Measurements from ENCODE around the gene UBR3.
"Not testable (repeated sequence)": the region's sequence is repeated elsewhere in the genome, so short reads cannot be mapped to it uniquely, and the experiment has no call there.

Gene UBR3

DNA sequence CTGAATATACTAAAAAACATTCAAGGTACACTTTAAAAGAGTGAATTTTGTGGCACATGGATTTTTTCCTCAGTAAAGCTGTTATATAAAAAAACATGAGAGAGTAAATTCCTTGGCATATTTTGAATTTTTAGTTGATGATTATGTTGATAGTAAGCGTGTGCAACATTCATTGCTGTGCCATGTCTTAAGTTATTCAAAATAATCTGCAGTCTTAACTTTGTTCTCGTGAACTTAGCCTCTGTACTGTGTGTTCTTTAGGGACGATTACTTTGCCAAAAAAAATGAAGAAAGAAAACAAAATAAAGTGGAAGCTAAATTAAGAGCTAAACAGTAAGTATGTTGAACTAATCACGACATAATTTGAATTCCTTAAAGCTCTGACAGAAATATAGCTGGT is 19.0 kb upstream of the UBR3 start:
- Mint-ChIP-seq H3K27ac (no peak overlapping the region), H3K36me3 (ENCODE audit: low read depth) (peaks cover 42% of the 10 kb centered on the region), H3K4me1 (ENCODE audit: low read depth) (peaks cover 2% of the 10 kb centered on the region), H3K4me3 (no peak overlapping the region), H3K9me3 (no peaks in the 10 kb centered on the region), H3K27me3 (ENCODE audit: low read depth) (no peaks in the 10 kb centered on the region)

GRCh38 chr2:169815849-169816248 is 11.4 kb upstream of the UBR3 start:
- Mint-ChIP-seq H3K4me3 (no peak overlapping the region), H3K36me3 (ENCODE audit: low read depth) (peaks cover 40% of the 10 kb centered on the region)

GRCh38 chr2:169816961-169817360 is 10.3 kb upstream of the UBR3 start:
- H3K36me3 Mint-ChIP-seq (ENCODE audit: low read depth) = peaks cover 40% of the 10 kb centered on the region
- H3K4me3 Mint-ChIP-seq; H3K9me3 Mint-ChIP-seq; H3K27me3 Mint-ChIP-seq (ENCODE audit: low read depth); H3K27ac Mint-ChIP-seq: not testable (repeated sequence)
- peaks cover 13% of the 10 kb centered on the region for H3K4me1 Mint-ChIP-seq (ENCODE audit: low read depth)

More at GRCh38 chr2:169815849-169816248, 11.4 kb upstream of the UBR3 start:
- Mint-ChIP-seq H3K9me3 (peaks cover 9% of the 10 kb centered on the region), H3K27me3 (ENCODE audit: low read depth) (no peaks in the 10 kb centered on the region), H3K27ac (no peak overlapping the region), H3K4me1 (ENCODE audit: low read depth) (peaks cover 7% of the 10 kb centered on the region)

DNA sequence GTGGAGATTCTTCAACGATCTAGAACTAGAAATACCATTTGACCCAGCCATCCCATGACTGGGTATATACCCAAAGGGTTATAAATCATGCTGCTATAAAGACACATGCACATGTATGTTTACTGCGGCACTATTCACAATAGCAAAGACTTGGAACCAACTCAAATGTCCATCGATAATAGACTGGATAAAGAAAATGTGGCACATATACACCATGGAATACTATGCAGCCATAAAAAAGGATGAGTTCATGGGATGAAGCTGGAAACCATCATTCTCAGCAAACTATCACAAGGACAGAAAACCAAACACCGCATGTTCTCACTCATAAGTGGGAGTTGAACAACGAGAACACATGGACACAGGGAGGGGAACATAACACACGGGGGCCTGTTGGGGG is 9.9 kb upstream of the UBR3 start:
- peaks cover 38% of the 10 kb centered on the region for H3K36me3 Mint-ChIP-seq (ENCODE audit: low read depth)

GRCh38 chr2:169818241-169818640 is 9.0 kb upstream of the UBR3 start:
- H3K4me3 Mint-ChIP-seq = no peak overlapping the region
- H3K9me3 Mint-ChIP-seq = peaks cover 9% of the 10 kb centered on the region
- no peak overlapping the region for H3K27ac Mint-ChIP-seq
- H3K27me3 Mint-ChIP-seq (ENCODE audit: low read depth) = no peaks in the 10 kb centered on the region
- H3K4me1 Mint-ChIP-seq (ENCODE audit: low read depth) = peaks cover 21% of the 10 kb centered on the region
- H3K36me3 Mint-ChIP-seq (ENCODE audit: low read depth) = peaks cover 40% of the 10 kb centered on the region

More for the DNA sequence above, 9.9 kb upstream of the UBR3 start:
- H3K4me3 Mint-ChIP-seq; H3K27ac Mint-ChIP-seq; H3K27me3 Mint-ChIP-seq (ENCODE audit: low read depth); H3K9me3 Mint-ChIP-seq: not testable (repeated sequence)
- H3K4me1 Mint-ChIP-seq (ENCODE audit: low read depth) = peaks cover 13% of the 10 kb centered on the region

- Mint-ChIP-seq H3K36me3 (ENCODE audit: low read depth) (peaks cover 41% of the 10 kb centered on the region), H3K27me3 (ENCODE audit: low read depth) (no peaks in the 10 kb centered on the region)
Measured at GRCh38 chr2:169819106-169819505, 8.1 kb upstream of the UBR3 start.

DNA sequence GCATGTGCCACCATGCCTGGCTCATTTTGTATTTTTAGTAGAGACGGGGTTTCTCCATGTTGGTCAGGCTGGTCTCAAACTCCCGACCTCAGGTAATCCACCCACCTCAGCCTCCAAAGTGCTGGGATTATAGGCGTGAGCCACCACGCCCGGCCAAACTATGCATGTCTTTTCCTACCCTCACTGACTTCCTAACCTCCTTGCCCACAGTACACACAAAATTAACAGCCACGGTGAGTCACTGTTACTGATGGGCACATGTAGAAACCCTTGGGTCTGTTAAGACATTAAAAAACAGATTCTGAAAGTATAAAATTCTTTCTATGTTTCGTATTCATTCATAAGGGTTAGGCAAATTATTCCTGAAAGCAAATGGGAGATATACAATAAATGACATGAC is 7.2 kb upstream of the UBR3 start:
- Mint-ChIP-seq H3K4me1 (ENCODE audit: low read depth) (peaks cover 33% of the 10 kb centered on the region), H3K36me3 (ENCODE audit: low read depth) (peaks cover 41% of the 10 kb centered on the region)
- not testable (repeated sequence) for H3K4me3 Mint-ChIP-seq; H3K9me3 Mint-ChIP-seq; H3K27me3 Mint-ChIP-seq (ENCODE audit: low read depth); H3K27ac Mint-ChIP-seq

More at GRCh38 chr2:169819106-169819505, 8.1 kb upstream of the UBR3 start:
- peaks cover 9% of the 10 kb centered on the region for H3K9me3 Mint-ChIP-seq
- peaks cover 28% of the 10 kb centered on the region for H3K4me1 Mint-ChIP-seq (ENCODE audit: low read depth)
- no peak overlapping the region for H3K4me3 Mint-ChIP-seq
- H3K27ac Mint-ChIP-seq = no peak overlapping the region

DNA sequence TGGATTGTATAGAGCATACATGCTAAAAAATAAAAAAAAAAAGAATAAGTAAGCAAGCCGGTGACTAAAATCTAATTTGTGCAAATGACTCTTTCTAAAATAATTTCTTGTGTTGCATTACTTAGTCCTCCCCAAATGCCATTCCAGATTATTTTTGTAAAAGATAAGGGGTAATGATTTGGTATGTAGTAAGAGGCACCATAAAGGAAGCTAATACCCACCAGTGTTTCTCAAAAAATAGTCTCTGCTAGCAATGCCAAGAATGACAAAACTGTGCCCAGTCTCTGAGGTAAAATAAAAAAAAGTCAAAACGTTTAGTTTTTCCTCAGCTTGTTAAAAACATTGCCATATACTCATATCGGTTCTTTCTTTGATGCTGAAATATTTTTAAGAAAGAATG is 5.2 kb upstream of the UBR3 start:
- H3K4me1 Mint-ChIP-seq (ENCODE audit: low read depth) = peaks cover 36% of the 10 kb centered on the region
- peaks cover 28% of the 10 kb centered on the region for H3K36me3 Mint-ChIP-seq (ENCODE audit: low read depth)
- H3K27ac Mint-ChIP-seq = no peak overlapping the region
- H3K27me3 Mint-ChIP-seq (ENCODE audit: low read depth) = no peaks in the 10 kb centered on the region
- H3K9me3 Mint-ChIP-seq = peaks cover 5% of the 10 kb centered on the region
- H3K4me3 Mint-ChIP-seq = no peak overlapping the region

GRCh38 chr2:169822785-169823392 is 4.4 kb upstream of the UBR3 start:
- Mint-ChIP-seq H3K27ac (no peak overlapping the region), H3K9me3 (no peaks in the 10 kb centered on the region), H3K4me1 (ENCODE audit: low read depth) (peaks cover 37% of the 10 kb centered on the region), H3K36me3 (ENCODE audit: low read depth) (peaks cover 20% of the 10 kb centered on the region), H3K27me3 (ENCODE audit: low read depth) (no peaks in the 10 kb centered on the region), H3K4me3 (peak overlapping the region; percentile 64)

GRCh38 chr2:169823996-169824372 is 3.3 kb upstream of the UBR3 start:
- Mint-ChIP-seq H3K36me3 (ENCODE audit: low read depth) (peaks cover 17% of the 10 kb centered on the region), H3K27me3 (ENCODE audit: low read depth) (no peaks in the 10 kb centered on the region), H3K4me1 (ENCODE audit: low read depth) (peaks cover 46% of the 10 kb centered on the region), H3K27ac (peak overlapping the region; percentile 53), H3K4me3 (peak overlapping the region; percentile 81), H3K9me3 (no peaks in the 10 kb centered on the region)

DNA sequence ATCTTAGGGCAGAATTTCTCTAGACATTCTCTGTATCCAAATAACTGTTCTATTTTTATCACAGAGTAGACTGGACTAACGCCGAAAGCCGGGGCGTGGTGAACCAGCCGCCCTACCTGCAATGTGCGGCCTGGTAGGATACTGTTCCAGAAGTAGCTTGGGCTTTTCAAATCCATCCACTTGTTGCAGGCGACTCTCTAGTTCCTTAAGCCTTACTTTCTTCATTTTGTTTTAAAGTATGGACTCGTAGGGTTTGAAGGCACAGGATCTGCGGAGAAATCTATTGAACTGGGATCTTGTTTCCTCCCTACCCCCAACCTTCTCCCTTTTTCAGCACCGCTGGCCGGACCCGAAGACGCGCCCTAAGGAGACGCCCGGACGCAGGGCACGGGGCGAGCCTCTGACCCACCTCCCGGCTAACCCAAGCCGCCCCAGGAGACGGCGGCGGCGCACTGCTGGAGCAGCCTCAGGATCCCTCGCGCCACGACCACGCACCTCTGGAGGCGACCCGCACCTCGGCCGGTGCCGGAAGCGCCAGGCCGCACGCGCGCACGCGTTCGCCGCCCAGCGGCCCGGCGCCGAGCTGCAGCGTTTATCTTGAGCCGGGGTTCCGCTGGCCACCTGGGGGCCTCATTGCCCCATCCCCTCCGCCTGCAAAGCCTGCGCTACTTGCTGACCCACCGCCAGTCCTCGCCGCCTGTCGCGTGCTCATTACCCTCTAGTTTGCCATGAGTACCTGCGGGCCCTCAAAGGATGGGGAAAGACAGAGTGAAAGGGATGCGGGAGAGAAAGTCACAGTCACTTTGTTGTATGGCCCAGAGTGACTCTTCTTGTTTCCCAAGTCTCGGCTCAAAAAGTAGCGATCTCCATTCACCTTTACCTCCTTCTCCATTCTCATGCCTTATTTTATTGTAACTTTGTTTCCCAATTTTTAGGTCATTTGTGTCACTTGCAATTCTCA is 2.6 kb upstream of the UBR3 start, which contains the start of gene METTL5:
Gene METTL5 (minus strand): TSS at position 533 of the 961 bp plus-strand sequence. CDS start 308 bp downstream, at position 225.
- Mint-ChIP-seq H3K4me1 (ENCODE audit: low read depth) (peaks cover 48% of the 10 kb centered on the region), H3K4me3 (peak within 1 kb of the TSS; percentile 92), H3K27me3 (ENCODE audit: low read depth) (no peaks in the 10 kb centered on the region), H3K36me3 (ENCODE audit: low read depth) (peaks cover 17% of the 10 kb centered on the region), H3K9me3 (no peaks in the 10 kb centered on the region), H3K27ac (peak within 1 kb of the TSS; percentile 88)

GRCh38 chr2:169828141-169828811 is 1.0 kb downstream of the UBR3 start:
- H3K36me3 Mint-ChIP-seq (ENCODE audit: low read depth) = peaks cover 6% of the 10 kb centered on the region
- no peaks in the 10 kb centered on the region for H3K9me3 Mint-ChIP-seq
- H3K27me3 Mint-ChIP-seq (ENCODE audit: low read depth) = no peaks in the 10 kb centered on the region
- H3K27ac Mint-ChIP-seq = peak overlapping the region; percentile 92
- H3K4me3 Mint-ChIP-seq = peak overlapping the region; percentile 99
- peaks cover 35% of the 10 kb centered on the region for H3K4me1 Mint-ChIP-seq (ENCODE audit: low read depth)

GRCh38 chr2:169834401-169834800 is 7.1 kb downstream of the UBR3 start:
- H3K36me3 Mint-ChIP-seq (ENCODE audit: low read depth) = peaks cover 1% of the 10 kb centered on the region
- no peak overlapping the region for H3K27ac Mint-ChIP-seq
- no peaks in the 10 kb centered on the region for H3K9me3 Mint-ChIP-seq
- no peak overlapping the region for H3K4me3 Mint-ChIP-seq
- peaks cover 14% of the 10 kb centered on the region for H3K4me1 Mint-ChIP-seq (ENCODE audit: low read depth)
- H3K27me3 Mint-ChIP-seq (ENCODE audit: low read depth) = no peaks in the 10 kb centered on the region

GRCh38 chr2:169838743-169839489 is 11.7 kb downstream of the UBR3 start:
- Mint-ChIP-seq H3K9me3 (no peaks in the 10 kb centered on the region), H3K36me3 (ENCODE audit: low read depth) (no peaks in the 10 kb centered on the region), H3K4me3 (no peak overlapping the region), H3K27me3 (ENCODE audit: low read depth) (no peaks in the 10 kb centered on the region), H3K4me1 (ENCODE audit: low read depth) (peaks cover 10% of the 10 kb centered on the region), H3K27ac (no peak overlapping the region)
